ENCODE results near the gene RXRG. TPM values are rescaled to one million over a fixed set of nuclear protein-coding genes. Genes with fewer than 3 reads are reported as not detected.

Gene RXRG
- total and polyA plus RNA-seq, 2 donors (not counting 3 experiments of a cell fraction or from before 2014, with no cell fraction given), result not detected

DNA sequence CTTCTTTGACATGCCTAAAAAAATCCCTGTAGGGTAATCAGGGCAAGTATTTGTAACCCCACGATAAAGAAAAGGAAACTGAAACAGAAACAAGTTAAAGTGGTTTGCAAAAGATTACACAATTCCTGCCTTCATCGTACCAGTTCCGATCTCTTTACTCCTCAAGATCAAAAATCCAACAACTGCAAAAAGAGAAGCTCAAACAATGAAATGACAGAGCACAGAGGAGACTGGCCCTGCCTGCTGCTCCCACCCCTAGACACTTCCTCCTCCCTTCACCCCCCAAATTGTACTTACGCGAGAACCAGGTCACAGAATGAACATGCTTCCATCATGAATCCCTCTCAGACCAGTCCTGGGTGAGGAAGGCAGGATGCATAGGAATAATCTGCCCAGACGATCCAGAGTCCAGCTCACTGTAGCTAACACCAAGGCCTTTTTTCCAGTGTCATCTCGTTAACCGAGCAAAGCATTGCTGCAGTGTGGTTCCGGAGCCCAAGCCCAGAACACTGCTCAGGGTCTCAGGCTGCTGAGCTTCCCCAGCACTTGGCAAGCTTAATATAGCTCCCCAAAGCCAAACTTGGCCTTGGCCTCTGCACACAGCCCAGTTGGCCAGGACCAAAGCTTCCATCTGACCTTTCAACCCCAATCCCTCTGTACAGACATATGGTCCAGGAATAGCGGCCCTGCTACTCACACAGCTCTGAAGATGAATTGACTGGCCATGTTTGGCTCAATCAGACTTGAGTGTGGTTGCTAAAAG lies 20.3 kb downstream of the RXRG start:
- Histone ChIP-seq H3K9ac (replicated peaks; ENCODE audit: extremely low read depth, insufficient read depth, low read length) (no peak overlapping the region), H3K79me2 (ENCODE audit: control insufficient read depth, insufficient read depth, low read length) (no peaks in the 10 kb centered on the region), H3K9me3 (replicated peaks; ENCODE audit: control insufficient read depth, insufficient read depth, low read length) (no peaks in the 10 kb centered on the region), H3K27me3 (ENCODE audit: control insufficient read depth in 2 of 2, insufficient read depth in 2 of 2, low read length in 2 of 2) (no peaks in the 10 kb centered on the region), H4K20me1 (replicated peaks; ENCODE audit: control insufficient read depth, extremely low read depth, insufficient read depth, low read length) (no peaks in the 10 kb centered on the region), H2AFZ (ENCODE audit: low read depth, low read length) (no peak overlapping the region), H3K36me3 (ENCODE audit: control insufficient read depth in 2 of 2, extremely low read depth in 1 of 2, insufficient read depth in 2 of 2, low read length in 2 of 2) (no peaks in the 10 kb centered on the region), H3K4me2 (ENCODE audit: insufficient read depth, low read length) (no peak overlapping the region), H3K9me1 (replicated peaks; ENCODE audit: control insufficient read depth, extremely low read depth, insufficient read depth, low read length) (no peaks in the 10 kb centered on the region), H3K4me3 (replicated peaks in 1 of 3; ENCODE audit: insufficient read depth in 1 of 3, low read depth in 1 of 3, low read length in 3 of 3) (no peak overlapping the region), H3K4me1 (ENCODE audit: control insufficient read depth, extremely low read depth, insufficient read depth, low read length) (peaks cover 5% of the 10 kb centered on the region), H3K27ac (ENCODE audit: insufficient read depth, low read depth, low read length) (no peak overlapping the region)
- intact Hi-C loops (cut with micrococcal nuclease), result no loop called here
- no TSS peak for BruUV-seq (replicated peaks)
- dilution Hi-C loops (cut with MboI; ENCODE audit: extremely low pct_ligation_motif_present, low sequenced_read_pairs), result no loop called here
- CTCF ChIA-PET, result no interaction called here
- TF ChIP-seq EZH2 (IDR thresholded peaks at IDR 0.05; ENCODE audit: borderline replicate concordance, low read depth, low read length, severe bottlenecking) (no peak), FOS (IDR thresholded peaks at IDR 0.05; ENCODE audit: borderline replicate concordance, insufficient read depth, low read length) (no peak)
- TF ChIP-seq, protein P1, sequence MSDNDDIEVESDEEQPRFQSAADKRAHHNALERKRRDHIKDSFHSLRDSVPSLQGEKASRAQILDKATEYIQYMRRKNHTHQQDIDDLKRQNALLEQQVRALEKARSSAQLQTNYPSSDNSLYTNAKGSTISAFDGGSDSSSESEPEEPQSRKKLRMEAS (IDR thresholded peaks at IDR 0.05; ENCODE audit: insufficient read depth, insufficient read length), result no peak
- DNase-seq (ENCODE audit: low read depth, low spot score), result no peak
- POLR2A ChIA-PET, result no interaction called here
- no peak for FAIRE-seq

DNA sequence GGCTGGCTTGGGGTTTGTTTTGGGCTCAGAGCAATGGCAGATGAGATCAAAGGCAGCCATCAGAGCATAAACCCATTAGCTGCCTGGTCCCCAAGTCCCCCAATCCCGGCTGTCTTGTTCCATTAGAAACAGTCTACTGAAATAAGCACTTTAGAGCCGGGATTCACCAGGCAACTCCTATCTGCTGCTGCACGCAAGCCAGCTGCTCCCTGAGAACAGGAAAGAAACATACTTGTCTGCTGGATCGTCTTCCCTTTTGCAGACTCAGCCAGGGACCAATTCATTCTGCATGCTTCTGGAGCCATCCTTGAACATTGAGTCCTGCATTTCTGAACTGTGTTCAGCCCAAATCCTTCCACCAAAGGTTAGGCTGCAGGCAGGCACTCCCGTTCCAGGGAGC lies 21.8 kb downstream of the RXRG start:
- no TSS peak for BruUV-seq (replicated peaks)
- dilution Hi-C loops (cut with MboI; ENCODE audit: extremely low pct_ligation_motif_present, low sequenced_read_pairs), result no loop called here

More for the DNA sequence above, 21.8 kb downstream of the RXRG start:
- TF ChIP-seq FOS (IDR thresholded peaks at IDR 0.05; ENCODE audit: borderline replicate concordance, insufficient read depth, low read length) (no peak), GATA2 (IDR thresholded peaks at IDR 0.05; ENCODE audit: insufficient read depth, insufficient read length, low read depth, low read length) (no peak), MYC (IDR thresholded peaks at IDR 0.05; ENCODE audit: low read depth, low read length) (no peak), EZH2 (IDR thresholded peaks at IDR 0.05; ENCODE audit: borderline replicate concordance, low read depth, low read length, severe bottlenecking) (no peak), JUN (IDR thresholded peaks at IDR 0.05; ENCODE audit: borderline replicate concordance, insufficient read depth, insufficient read length, low read depth) (no peak), POLR2A (IDR thresholded peaks at IDR 0.05; ENCODE audit: low read depth, low read length) (no peak), POLR2AphosphoS5 (IDR thresholded peaks at IDR 0.05; ENCODE audit: insufficient read depth, low read depth, low read length) (no peak)
- TF ChIP-seq, protein P1 (IDR thresholded peaks at IDR 0.05; ENCODE audit: insufficient read depth, insufficient read length), result no peak
- TF ChIP-seq, protein P2, sequence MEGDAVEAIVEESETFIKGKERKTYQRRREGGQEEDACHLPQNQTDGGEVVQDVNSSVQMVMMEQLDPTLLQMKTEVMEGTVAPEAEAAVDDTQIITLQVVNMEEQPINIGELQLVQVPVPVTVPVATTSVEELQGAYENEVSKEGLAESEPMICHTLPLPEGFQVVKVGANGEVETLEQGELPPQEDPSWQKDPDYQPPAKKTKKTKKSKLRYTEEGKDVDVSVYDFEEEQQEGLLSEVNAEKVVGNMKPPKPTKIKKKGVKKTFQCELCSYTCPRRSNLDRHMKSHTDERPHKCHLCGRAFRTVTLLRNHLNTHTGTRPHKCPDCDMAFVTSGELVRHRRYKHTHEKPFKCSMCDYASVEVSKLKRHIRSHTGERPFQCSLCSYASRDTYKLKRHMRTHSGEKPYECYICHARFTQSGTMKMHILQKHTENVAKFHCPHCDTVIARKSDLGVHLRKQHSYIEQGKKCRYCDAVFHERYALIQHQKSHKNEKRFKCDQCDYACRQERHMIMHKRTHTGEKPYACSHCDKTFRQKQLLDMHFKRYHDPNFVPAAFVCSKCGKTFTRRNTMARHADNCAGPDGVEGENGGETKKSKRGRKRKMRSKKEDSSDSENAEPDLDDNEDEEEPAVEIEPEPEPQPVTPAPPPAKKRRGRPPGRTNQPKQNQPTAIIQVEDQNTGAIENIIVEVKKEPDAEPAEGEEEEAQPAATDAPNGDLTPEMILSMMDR (IDR thresholded peaks at IDR 0.05; ENCODE audit: extremely low read depth in 1 of 2, insufficient read depth in 1 of 2, low read depth in 1 of 2, low read length in 2 of 2), result no peak
- Histone ChIP-seq H3K4me2 (ENCODE audit: insufficient read depth, low read length) (no peak overlapping the region), H2AFZ (ENCODE audit: low read depth, low read length) (no peak overlapping the region), H3K9me1 (replicated peaks; ENCODE audit: control insufficient read depth, extremely low read depth, insufficient read depth, low read length) (no peaks in the 10 kb centered on the region), H3K4me1 (ENCODE audit: control insufficient read depth, extremely low read depth, insufficient read depth, low read length) (peaks cover 5% of the 10 kb centered on the region), H3K9ac (replicated peaks; ENCODE audit: extremely low read depth, insufficient read depth, low read length) (no peak overlapping the region), H3K9me3 (replicated peaks; ENCODE audit: control insufficient read depth, insufficient read depth, low read length) (no peaks in the 10 kb centered on the region), H3K27ac (ENCODE audit: insufficient read depth, low read depth, low read length) (no peak overlapping the region), H3K4me3 (replicated peaks in 1 of 3; ENCODE audit: insufficient read depth in 1 of 3, low read depth in 1 of 3, low read length in 3 of 3) (no peak overlapping the region), H4K20me1 (replicated peaks; ENCODE audit: control insufficient read depth, extremely low read depth, insufficient read depth, low read length) (no peaks in the 10 kb centered on the region), H3K36me3 (ENCODE audit: control insufficient read depth in 2 of 2, extremely low read depth in 1 of 2, insufficient read depth in 2 of 2, low read length in 2 of 2) (no peaks in the 10 kb centered on the region), H3K27me3 (ENCODE audit: control insufficient read depth in 2 of 2, insufficient read depth in 2 of 2, low read length in 2 of 2) (no peaks in the 10 kb centered on the region), H3K79me2 (ENCODE audit: control insufficient read depth, insufficient read depth, low read length) (no peaks in the 10 kb centered on the region)
- CTCF ChIA-PET, result interaction anchor here (1.1 kb wide), 1 partner anchor 14 kb away, joined by 3 read pairs; no protein-coding TSS in a partner anchor
- POLR2A ChIA-PET, result no interaction called here
- no peak for FAIRE-seq
- DNase-seq (ENCODE audit: low read depth, low spot score), result no peak
- intact Hi-C loops (cut with micrococcal nuclease), result no loop called here

Data from endothelial cell of umbilical vein (primary cell).